ENCODE data around the gene DNAJB9. TPM values are rescaled to one million over a fixed set of nuclear protein-coding genes. Genes with fewer than 3 reads are reported as not detected.
A peak's percentile ranks its signal among the peaks of the same experiment; 100 is the strongest.

Gene DNAJB9
- total and polyA plus RNA-seq, 2 of the 13 experiments (the other 11 are each of a cell fraction or from before 2014, with no cell fraction given), result 8.6 to 16.4 TPM

GRCh38 chr7:108569381-108570145 is at the start of gene DNAJB9, which contains the start of gene THAP5 (continued):
- peak; percentile 99 for TF ChIP-seq ZNF687 (CRISPR knock-in tag; IDR thresholded peaks at IDR 0.05)
- TF ChIP-seq FOXA1 (IDR thresholded peaks at IDR 0.05), result no peak
- TF ChIP-seq FOXA1 (CRISPR knock-in tag; IDR thresholded peaks at IDR 0.05), result no peak; the same call in none of the 2 replicates
- no peak for TF ChIP-seq ZNF597 (CRISPR knock-in tag; IDR thresholded peaks at IDR 0.05)
- no peak for TF ChIP-seq GLMP (CRISPR knock-in tag; IDR thresholded peaks at IDR 0.05; ENCODE audit: borderline replicate concordance)
- no peak; the same call in none of the 2 replicates for TF ChIP-seq NFAT5 (CRISPR knock-in tag; IDR thresholded peaks at IDR 0.05)
- peak; percentile 41; the same call in 1 of the 2 replicates for TF ChIP-seq FOSL2 (CRISPR knock-in tag; IDR thresholded peaks at IDR 0.05)
- TF ChIP-seq ZNF563 (CRISPR knock-in tag; IDR thresholded peaks at IDR 0.05), result peak; percentile 88
- TF ChIP-seq ZNF280B (CRISPR knock-in tag; IDR thresholded peaks at IDR 0.05; ENCODE audit: borderline replicate concordance), result peak; percentile 91
- no peak for TF ChIP-seq ZNF564 (CRISPR knock-in tag; IDR thresholded peaks at IDR 0.05)
- TF ChIP-seq PCBP2 (optimal IDR thresholded peaks at IDR 0.05; ENCODE audit: low read depth, low read length, poor library complexity, severe bottlenecking), result no peak
- TF ChIP-seq TRIM24 (CRISPR knock-in tag; IDR thresholded peaks at IDR 0.05), result no peak
- no peak for TF ChIP-seq EEA1 (CRISPR knock-in tag; IDR thresholded peaks at IDR 0.05; ENCODE audit: borderline replicate concordance)
- TF ChIP-seq IKZF4 (CRISPR knock-in tag; IDR thresholded peaks at IDR 0.05; ENCODE audit: borderline replicate concordance, low read depth, not compliant biosample characterization), result no peak
- TF ChIP-seq MYC (CRISPR knock-in tag; IDR thresholded peaks at IDR 0.05; ENCODE audit: borderline replicate concordance), result peak; percentile 95
